ENCODE measurements around the gene TSPAN7.

DNA sequence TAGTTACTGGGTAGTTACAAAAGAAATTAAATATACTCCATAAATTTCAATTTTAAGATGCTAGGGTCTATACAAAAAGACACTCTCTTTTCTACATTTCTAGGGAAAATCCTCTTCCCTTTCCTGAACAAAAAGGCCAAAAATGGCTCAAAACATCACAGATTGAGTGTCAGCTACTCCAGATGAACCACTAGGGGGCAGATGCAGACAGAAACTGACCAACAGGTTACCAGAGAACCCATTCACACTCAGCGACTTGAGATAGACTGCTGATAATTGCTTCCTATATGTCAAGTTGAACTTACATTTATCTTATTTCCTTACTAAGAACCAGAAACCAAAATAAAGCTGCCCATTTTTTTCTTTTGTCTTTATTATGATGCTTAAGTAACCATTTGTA lies 156.5 kb downstream of the TSPAN7 start:
- peak; percentile 65 for TF ChIP-seq CTCF (IDR thresholded peaks at IDR 0.05)
- no peak for TF ChIP-seq EZH2 (IDR thresholded peaks at IDR 0.05)
